NT2/D1 (cell line): ENCODE data around the gene LRRC40.

Source experiments
- SUZ12 ChIP-seq: IDR thresholded peaks from 2 replicates; pipeline ENCODE4 v1.6.1; 2011; ENCODE audit not compliant: insufficient read length, insufficient read depth; ENCODE audit errors: extremely low read depth
- YY1 ChIP-seq: IDR thresholded peaks from 2 replicates; pipeline ENCODE4 v1.6.1; 2011; ENCODE audit not compliant: insufficient read length, insufficient read depth

GRCh38 chr1:70202173-70202758 is 3.1 kb downstream of the LRRC40 start:
- TF ChIP-seq YY1 (no peak), SUZ12 (no peak)
